Memory B cell (primary cell): Measurements from ENCODE around the gene OPN1MW3.

ENCODE experiments used
- ATAC-seq: fragments of 150-1000 bp; cut with Tn5 transposase; 2 replicates; pipeline ENCODE4 v1.10.0; 2021; ENCODE audit warnings: low read depth, mild to moderate bottlenecking, moderate library complexity
- DNase-seq, 2 donors: peaks; one replicate each; pipeline ENCODE4 v3.0.0; 2022; ENCODE audit warnings: low spot score in 2 of 2
- H3K27ac Mint-ChIP-seq: one replicate; pipeline ENCODE4 v1.8.0; 2022; ENCODE audit warnings: mild to moderate bottlenecking, moderate library complexity, mixed read lengths
- H3K27me3 Mint-ChIP-seq: one replicate; pipeline ENCODE4 v1.8.0; 2022; ENCODE audit warnings: mixed read lengths
- H3K36me3 Mint-ChIP-seq: one replicate; pipeline ENCODE4 v1.8.0; 2022; ENCODE audit warnings: mild to moderate bottlenecking, mixed read lengths
- H3K4me1 Mint-ChIP-seq: one replicate; pipeline ENCODE4 v1.8.0; 2022; ENCODE audit warnings: mixed read lengths
- H3K4me3 Mint-ChIP-seq: one replicate; pipeline ENCODE4 v1.8.0; 2022; ENCODE audit warnings: mild to moderate bottlenecking, moderate library complexity, mixed read lengths
- H3K9me3 Mint-ChIP-seq: one replicate; pipeline ENCODE4 v1.8.0; 2022; ENCODE audit warnings: mixed read lengths

Gene OPN1MW3

DNA sequence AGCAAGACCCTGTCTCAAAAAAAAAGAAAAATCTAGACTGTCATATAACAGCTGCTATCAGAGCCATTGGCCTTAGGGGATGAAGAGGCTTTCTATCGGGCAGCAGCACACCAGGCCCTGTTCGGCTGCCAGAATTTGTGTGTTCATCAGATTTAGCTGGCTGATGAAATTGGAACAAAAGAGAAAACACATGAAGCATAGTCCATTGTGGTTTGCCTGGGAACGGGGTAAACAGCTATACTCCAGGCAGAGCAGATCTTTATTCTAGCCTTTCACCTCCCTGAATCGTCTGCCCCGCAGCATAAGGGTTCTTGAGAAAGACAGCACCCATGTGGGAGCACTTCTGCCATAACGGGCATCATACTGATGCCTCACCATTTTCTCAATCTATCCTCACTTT lies 49.8 kb downstream of the OPN1MW3 start:
- H3K27me3 Mint-ChIP-seq: no peaks in the 10 kb centered on the region
- H3K4me3 Mint-ChIP-seq: no peak overlapping the region
- ATAC-seq: no peak
- H3K27ac Mint-ChIP-seq: peak overlapping the region; percentile 77
- H3K4me1 Mint-ChIP-seq: peaks cover 33% of the 10 kb centered on the region
- H3K9me3 Mint-ChIP-seq: no peaks in the 10 kb centered on the region
- no peaks in the 10 kb centered on the region for H3K36me3 Mint-ChIP-seq
- no peak for DNase-seq

DNA sequence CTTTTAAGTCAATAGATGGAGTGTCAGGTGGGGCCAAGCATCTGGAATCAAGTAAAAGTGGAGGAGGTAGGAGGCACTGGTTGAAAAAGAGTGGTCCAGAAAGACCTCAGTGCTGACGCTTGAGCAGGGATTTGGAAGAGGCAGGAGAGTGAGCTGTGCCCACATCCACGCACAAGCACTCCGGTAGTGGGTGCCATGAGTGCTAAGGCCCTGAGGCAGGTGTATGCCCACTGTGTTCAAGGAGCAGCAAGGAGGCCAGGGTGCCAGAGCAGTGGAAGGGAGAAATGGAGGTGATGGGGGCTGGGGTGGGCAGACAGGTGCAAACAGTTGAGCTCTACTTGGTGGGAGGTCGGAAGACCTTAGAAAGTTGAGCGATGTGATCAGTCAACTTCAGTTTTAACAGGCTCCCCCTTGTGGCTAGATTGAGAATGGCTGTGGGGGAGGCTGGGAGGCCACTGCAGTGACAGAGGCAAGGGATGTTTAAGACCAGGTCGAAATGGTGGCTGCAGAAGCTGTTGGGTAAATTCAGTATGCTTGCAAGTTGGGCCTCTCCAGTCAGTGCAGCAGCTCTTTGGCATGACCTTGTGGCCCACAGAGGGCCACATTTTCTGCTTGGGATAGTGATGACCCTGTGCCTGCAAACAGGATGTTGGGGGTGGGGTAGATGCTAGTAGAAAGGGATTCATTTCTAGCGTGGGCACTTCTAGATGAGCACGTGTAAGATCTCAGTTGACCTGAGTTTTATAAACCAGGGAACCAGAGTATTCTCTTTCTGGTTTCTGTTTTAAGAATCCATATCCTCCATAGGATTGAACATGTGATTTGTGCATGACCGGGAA lies 50.9 kb downstream of the OPN1MW3 start:
- H3K9me3 Mint-ChIP-seq: no peaks in the 10 kb centered on the region
- peak overlapping the region; percentile 28 for H3K4me3 Mint-ChIP-seq
- H3K4me1 Mint-ChIP-seq: peaks cover 33% of the 10 kb centered on the region
- ATAC-seq (peak; percentile 87), DNase-seq (peak; percentile 77 to 81)
- H3K27me3 Mint-ChIP-seq: no peaks in the 10 kb centered on the region
- H3K27ac Mint-ChIP-seq: peak overlapping the region; percentile 77
- H3K36me3 Mint-ChIP-seq: no peaks in the 10 kb centered on the region

DNA sequence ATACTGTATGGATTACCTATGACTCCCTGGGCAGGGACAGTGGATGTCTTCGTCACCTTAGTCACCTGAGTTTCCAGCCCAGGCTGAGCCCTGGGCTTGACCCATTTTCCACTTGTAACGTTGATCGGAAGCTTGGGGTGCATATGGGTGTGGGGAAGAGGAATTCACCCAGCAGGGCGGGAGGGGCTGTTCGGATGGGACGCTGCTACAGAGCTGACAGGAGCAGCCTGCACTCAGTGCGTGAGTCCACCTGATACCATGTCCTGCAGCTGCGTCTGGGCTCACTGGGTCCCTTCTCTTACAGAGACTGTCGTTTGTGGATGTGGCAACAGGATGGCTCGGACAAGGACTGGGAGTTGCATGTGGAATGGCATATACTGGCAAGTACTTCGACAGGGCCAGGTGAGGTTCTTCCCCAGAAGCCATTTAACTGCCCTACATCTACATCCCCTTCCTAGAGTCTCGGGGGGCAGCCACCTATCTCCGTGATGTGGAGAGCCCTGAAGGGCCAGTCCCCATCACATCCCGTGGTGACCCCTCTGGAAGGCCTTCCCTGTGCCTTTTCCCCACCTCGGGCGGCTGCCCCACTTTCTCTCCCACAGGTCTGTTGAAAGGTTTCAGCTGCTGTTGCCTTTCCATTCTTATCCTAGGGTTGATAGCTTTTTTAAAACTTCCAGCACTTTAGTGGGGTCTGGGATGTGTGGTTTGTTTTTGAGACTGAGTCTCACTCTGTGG lies 51.8 kb downstream of the OPN1MW3 start:
- H3K27ac Mint-ChIP-seq: no peak overlapping the region
- H3K9me3 Mint-ChIP-seq: no peaks in the 10 kb centered on the region
- DNase-seq: no peak
- H3K4me1 Mint-ChIP-seq: peaks cover 30% of the 10 kb centered on the region
- H3K27me3 Mint-ChIP-seq: no peaks in the 10 kb centered on the region
- no peak for ATAC-seq
- H3K4me3 Mint-ChIP-seq: no peak overlapping the region
- H3K36me3 Mint-ChIP-seq: no peaks in the 10 kb centered on the region

DNA sequence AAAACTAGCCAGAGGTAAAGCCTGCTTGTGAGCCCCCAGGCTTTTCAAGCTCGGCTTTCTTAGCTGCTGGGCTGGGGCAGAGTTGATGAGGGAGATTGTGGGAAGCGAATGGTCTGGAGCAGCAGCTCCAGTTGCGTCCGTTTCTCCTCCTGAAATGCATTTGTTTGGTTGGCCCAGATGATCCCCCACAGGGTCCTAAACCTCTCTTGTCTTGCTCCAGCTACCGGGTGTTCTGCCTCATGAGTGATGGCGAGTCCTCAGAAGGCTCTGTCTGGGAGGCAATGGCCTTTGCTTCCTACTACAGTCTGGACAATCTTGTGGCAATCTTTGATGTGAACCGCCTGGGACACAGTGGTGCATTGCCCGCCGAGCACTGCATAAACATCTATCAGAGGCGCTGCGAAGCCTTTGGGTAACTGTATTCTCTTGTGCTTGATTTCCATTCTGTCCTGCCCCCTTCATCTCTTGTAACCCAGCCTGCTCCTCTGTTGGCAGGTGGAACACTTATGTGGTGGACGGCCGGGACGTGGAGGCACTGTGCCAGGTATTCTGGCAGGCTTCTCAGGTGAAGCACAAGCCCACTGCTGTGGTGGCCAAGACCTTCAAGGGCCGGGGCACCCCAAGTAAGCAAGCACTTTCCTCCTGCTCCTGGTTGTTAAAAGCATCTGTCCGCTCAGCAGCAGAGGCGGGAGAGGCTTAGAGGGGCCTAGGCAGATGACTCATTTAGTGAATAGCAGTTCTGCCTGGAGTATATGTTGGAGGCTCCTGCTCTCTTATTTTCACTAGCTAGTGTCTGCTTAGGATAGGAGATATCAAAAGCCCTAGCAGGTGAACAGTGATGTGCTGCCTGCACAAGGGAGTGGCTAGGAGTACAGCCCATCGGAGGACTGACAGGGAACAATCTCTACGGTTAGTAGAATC lies 53.5 kb downstream of the OPN1MW3 start:
- DNase-seq: no peak
- ATAC-seq: no peak
- Mint-ChIP-seq H3K9me3 (no peaks in the 10 kb centered on the region), H3K27ac (no peak overlapping the region), H3K27me3 (no peaks in the 10 kb centered on the region), H3K4me3 (no peak overlapping the region), H3K36me3 (no peaks in the 10 kb centered on the region), H3K4me1 (peaks cover 22% of the 10 kb centered on the region)

DNA sequence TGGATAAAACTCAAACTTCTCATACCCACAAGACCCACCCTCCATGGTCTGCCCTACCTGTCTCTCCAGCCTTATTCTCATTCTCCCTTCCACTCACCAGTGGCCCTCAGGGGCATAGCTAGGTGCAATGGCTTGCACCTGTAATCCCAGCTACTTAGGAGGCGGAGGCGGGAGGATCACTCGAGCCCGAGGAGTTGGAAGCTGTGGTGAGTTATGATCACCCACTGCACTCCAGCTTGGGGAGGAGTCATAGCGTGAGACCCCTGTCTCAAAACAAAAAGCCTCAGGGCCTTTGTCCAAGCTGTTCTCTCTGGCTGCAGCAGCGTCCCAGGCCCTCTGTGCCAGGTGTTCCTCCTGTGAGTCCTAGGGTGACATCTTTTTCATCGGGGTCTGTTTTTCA lies 54.7 kb downstream of the OPN1MW3 start:
- H3K4me3 Mint-ChIP-seq: no peak overlapping the region
- no peak overlapping the region for H3K27ac Mint-ChIP-seq
- ATAC-seq (no peak), DNase-seq (no peak)
- H3K9me3 Mint-ChIP-seq: no peaks in the 10 kb centered on the region
- no peaks in the 10 kb centered on the region for H3K36me3 Mint-ChIP-seq
- H3K4me1 Mint-ChIP-seq: peaks cover 19% of the 10 kb centered on the region
- no peaks in the 10 kb centered on the region for H3K27me3 Mint-ChIP-seq

DNA sequence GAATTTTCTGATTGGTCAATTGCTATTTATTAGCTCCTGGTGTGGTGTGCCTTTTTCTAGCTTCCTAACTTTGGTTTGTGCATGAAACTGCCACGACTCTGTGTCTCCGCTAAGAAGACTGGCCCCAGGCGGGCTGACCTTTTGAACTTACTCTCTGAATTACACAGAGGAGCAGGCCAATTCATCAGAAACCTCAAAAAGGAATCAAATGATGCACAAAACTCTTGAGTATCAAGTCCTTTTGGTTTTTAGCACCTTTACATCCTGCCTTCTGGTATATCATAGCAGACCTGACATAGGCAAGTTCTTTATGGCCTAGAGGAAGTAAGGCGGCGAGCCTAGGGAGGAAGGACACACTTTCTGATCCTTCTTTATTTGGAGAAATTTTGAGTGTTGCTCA lies 55.8 kb downstream of the OPN1MW3 start:
- no peaks in the 10 kb centered on the region for H3K36me3 Mint-ChIP-seq
- peak overlapping the region; percentile 11 for H3K27ac Mint-ChIP-seq
- ATAC-seq (no peak), DNase-seq (no peak)
- H3K27me3 Mint-ChIP-seq: no peaks in the 10 kb centered on the region
- no peaks in the 10 kb centered on the region for H3K9me3 Mint-ChIP-seq
- peaks cover 18% of the 10 kb centered on the region for H3K4me1 Mint-ChIP-seq
- H3K4me3 Mint-ChIP-seq: no peak overlapping the region

DNA sequence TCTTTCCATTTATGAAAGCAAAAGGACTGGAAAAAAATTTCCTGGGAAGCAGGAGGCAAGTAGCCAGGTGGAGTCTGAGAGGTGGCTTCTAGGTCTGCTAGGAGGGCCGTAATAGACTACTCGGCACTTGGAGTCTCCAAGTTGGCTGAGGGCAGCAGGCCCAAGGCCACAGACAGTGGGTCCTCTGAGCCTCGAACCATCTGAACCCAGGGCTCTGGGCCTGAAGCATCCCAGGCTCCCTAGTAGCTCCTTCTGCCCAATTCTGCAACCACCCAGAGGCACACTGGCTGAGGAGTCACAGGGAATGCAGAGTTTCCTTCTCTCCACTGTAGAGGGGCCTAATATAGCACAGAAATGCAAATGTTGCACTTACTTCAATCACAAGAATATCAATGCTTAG lies 58.0 kb downstream of the OPN1MW3 start:
- Mint-ChIP-seq H3K27ac (no peak overlapping the region), H3K36me3 (no peaks in the 10 kb centered on the region), H3K9me3 (no peaks in the 10 kb centered on the region), H3K4me3 (no peak overlapping the region), H3K4me1 (peaks cover 19% of the 10 kb centered on the region), H3K27me3 (no peaks in the 10 kb centered on the region)
- DNase-seq (no peak), ATAC-seq (no peak)

DNA sequence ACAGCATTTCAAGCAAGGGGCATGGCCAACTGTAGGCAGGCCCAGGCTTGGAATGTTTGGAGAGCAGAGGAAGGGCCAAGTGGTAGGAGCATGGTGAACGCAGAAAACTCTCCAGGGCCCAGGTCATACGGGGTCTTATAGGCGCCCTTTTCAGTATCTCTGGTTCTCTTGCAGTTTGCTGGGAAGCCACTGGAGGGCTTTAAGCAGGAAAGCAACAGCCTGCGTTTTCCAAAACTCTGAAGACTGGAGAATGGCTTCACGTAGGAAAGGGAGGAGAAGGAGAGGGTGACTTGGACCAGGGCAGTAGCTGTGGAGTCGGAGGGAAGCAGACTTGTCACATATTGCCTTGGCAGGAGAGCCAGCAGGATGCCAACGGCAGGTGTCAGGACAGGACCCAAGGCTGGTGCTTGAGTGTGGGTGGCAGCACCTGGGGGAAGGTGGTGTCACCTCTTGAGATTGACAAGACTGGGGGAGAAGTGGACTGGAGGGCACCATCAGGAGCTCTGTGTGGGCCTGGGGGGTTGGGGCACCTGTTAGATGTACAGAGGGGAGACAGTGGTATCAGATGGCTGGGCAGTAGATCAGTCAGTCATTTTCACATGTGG lies 60.1 kb downstream of the OPN1MW3 start:
- Mint-ChIP-seq H3K9me3 (no peaks in the 10 kb centered on the region), H3K27me3 (no peaks in the 10 kb centered on the region), H3K36me3 (no peaks in the 10 kb centered on the region), H3K27ac (peak overlapping the region; percentile 79), H3K4me1 (peaks cover 25% of the 10 kb centered on the region), H3K4me3 (peak overlapping the region; percentile 50)
- no peak for DNase-seq
- ATAC-seq: peak; percentile 55

DNA sequence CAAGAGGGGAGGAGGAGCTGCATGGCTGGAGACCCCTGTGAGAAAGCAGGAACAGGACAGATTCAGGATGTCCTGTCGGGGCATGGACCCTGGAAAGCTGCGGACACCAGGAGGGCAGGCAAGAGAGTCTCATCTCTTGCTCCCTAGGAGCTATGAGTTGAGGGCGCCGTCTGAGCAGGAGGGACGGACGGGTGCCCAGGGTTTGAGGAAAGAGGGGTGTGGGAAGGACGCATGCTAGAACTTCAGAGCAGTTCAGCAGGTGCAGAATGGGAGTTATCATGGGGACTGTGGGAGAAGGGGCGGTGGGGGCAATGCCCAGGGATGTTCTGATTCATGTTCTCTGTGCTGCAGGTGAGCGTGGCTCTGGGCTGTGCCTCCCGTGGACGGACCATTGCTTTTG lies 63.0 kb downstream of the OPN1MW3 start:
- no peaks in the 10 kb centered on the region for H3K9me3 Mint-ChIP-seq
- no peaks in the 10 kb centered on the region for H3K36me3 Mint-ChIP-seq
- no peak for ATAC-seq
- peaks cover 33% of the 10 kb centered on the region for H3K4me1 Mint-ChIP-seq
- no peak for DNase-seq
- H3K27me3 Mint-ChIP-seq: no peaks in the 10 kb centered on the region
- H3K4me3 Mint-ChIP-seq: peak overlapping the region; percentile 27
- H3K27ac Mint-ChIP-seq: peak overlapping the region; percentile 63
